HG03196 (cell line): ENCODE data around the gene BROX.

ENCODE experiments used
- ATAC-seq: cut with Tn5 transposase; IDR thresholded peaks from one replicate; pipeline ENCODE4 v1.9.1; 2021; ENCODE audit not compliant: unreplicated experiment

The BROX gene

GRCh38 chr1:222772996-222773379, 60.6 kb downstream of the BROX start:
- ATAC-seq = peak; percentile 95

- ATAC-seq = no peak
Measured at GRCh38 chr1:222777463-222777862, 65.1 kb downstream of the BROX start.

- no peak for ATAC-seq
Measured at GRCh38 chr1:222777977-222778376, 65.6 kb downstream of the BROX start.

GRCh38 chr1:222781251-222781650, 68.9 kb downstream of the BROX start:
- ATAC-seq = no peak

DNA sequence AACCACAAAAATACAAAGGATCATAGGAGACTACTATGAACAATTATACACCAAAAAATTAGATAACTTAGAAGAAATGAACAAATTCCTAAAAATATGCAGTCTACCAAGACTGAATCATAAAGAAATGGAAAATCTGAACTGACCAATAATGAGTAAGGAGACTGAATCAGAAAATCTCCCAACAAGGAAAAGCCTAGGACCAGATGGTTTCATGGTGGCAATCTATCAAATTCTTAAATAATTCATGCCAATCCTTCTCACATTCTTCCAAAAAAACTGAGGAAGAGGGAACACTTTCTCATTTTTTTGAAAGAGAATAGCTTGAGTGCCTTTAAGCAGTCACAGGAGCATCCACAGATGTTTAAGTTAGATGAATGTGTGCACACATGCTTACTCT, 70.7 kb downstream of the BROX start:
- no peak for ATAC-seq

DNA sequence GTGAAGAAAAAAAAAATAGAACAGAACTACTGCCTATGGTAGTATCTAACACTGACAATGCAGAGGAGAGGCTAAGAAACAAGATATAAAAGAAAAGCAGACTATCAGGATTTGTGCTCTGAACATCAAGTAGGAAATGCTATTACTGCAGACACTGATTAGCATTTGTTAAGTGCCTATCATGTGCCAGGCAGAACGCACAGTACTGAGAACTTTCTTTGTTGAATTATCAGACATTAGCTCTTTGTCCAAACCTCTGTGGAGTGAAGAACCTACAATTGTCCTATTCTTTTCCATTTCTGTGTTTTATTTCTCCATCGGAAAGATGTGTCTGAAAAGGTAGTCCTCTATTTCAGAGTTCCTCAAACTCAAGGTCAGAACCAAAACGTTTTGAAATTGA, 72.0 kb downstream of the BROX start:
- no peak for ATAC-seq
